HG03432 (cell line): Measurements from ENCODE around the gene DYNLT2B.
"Not testable (repeated sequence)": the region's sequence is repeated elsewhere in the genome, so short reads cannot be mapped to it uniquely, and the experiment has no call there.

Experiments
- ATAC-seq: cut with Tn5 transposase; IDR thresholded peaks from one replicate; pipeline ENCODE4 v1.9.1; 2021; ENCODE audit warnings: mild to moderate bottlenecking, moderate library complexity; ENCODE audit not compliant: unreplicated experiment

The DYNLT2B gene

GRCh38 chr3:196274585-196274984 lies 43.5 kb downstream of the DYNLT2B start:
- peak; percentile 87 for ATAC-seq

GRCh38 chr3:196273655-196274054 lies 44.4 kb downstream of the DYNLT2B start:
- ATAC-seq, result no peak

GRCh38 chr3:196272826-196273225 lies 45.2 kb downstream of the DYNLT2B start:
- ATAC-seq, result no peak

GRCh38 chr3:196270499-196270898 lies 47.5 kb downstream of the DYNLT2B start:
- ATAC-seq, result no peak

- ATAC-seq, result no peak
Observed at GRCh38 chr3:196268284-196269163, 49.5 kb downstream of the DYNLT2B start.

GRCh38 chr3:196263819-196264218 lies 54.2 kb downstream of the DYNLT2B start:
- no peak for ATAC-seq

GRCh38 chr3:196260784-196261183 lies 57.3 kb downstream of the DYNLT2B start:
- no peak for ATAC-seq

GRCh38 chr3:196255776-196256175 lies 62.3 kb downstream of the DYNLT2B start:
- ATAC-seq, result no peak

GRCh38 chr3:196254376-196255283 lies 63.4 kb downstream of the DYNLT2B start:
- ATAC-seq, result no peak

GRCh38 chr3:196251918-196252317 lies 66.1 kb downstream of the DYNLT2B start:
- no peak for ATAC-seq

GRCh38 chr3:196246612-196247308 lies 71.3 kb downstream of the DYNLT2B start:
- no peak for ATAC-seq

GRCh38 chr3:196244166-196244565 lies 73.9 kb downstream of the DYNLT2B start:
- not testable (repeated sequence) for ATAC-seq

- ATAC-seq, result no peak
Observed at GRCh38 chr3:196241704-196242103, 76.3 kb downstream of the DYNLT2B start.
